Testis (tissue), 2 donors: ENCODE data around the gene NPAS3.

Experiments used
- CTCF ChIP-seq, 3 experiments: fragments of 450-650 bp in 2 of 3; fragments of 200-600 bp in 1 of 3; sonication (generic) in 1 of 3; IDR thresholded peaks; one replicate each; pipeline ENCODE4 v1.5.1; 2016 to 2019; ENCODE audit warnings: antibody characterized with exemption in 3 of 3, mild to moderate bottlenecking in 2 of 3, moderate library complexity in 1 of 3
- POLR2A ChIP-seq: fragments of 450-650 bp; IDR thresholded peaks from one replicate; pipeline ENCODE4 v1.6.1; 2017; ENCODE audit warnings: antibody characterized with exemption, mild to moderate bottlenecking, moderate library complexity

- TF ChIP-seq CTCF (IDR thresholded peaks at IDR 0.05) (no peak), POLR2A (no peak)
These were observed 603.9 kb downstream of the NPAS3 start for GRCh38 chr14:33542338-33543287.
